ENCODE measurements around the gene UBE2K. TPM values are rescaled to one million over a fixed set of nuclear protein-coding genes. Genes with fewer than 3 reads are reported as not detected.

The UBE2K gene
- total and polyA plus RNA-seq, 12 donors: 24.0 to 74.0 (median 56.5) TPM

DNA sequence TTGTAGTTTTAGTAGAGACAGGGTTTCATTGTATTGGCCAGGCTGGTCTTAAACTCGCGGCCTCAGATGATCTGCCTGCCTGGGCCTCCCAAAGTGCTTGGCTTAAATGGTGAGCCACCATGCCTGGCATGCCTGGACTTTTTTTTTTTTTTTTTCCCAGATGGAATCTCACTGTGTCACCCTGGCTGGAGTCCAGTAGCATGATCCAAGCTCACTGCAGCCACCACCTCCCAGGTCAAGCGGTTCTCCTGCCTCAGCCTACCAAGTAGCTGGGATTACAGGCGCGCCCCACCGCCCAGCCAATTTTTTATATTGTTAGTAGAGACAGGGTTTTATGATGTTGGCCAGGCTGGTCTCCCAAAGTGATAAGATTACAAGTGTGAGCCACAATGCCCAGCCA is 8.4 kb downstream of the UBE2K start:
- intact Hi-C loops (cut with DNase I): loop anchor here in 1 of 10 donors (10.0 kb wide), 1 partner anchor 118 kb away; no protein-coding TSS in a partner anchor
- ATAC-seq (peak; percentile 56 to 92 (median 78)), DNase-seq (peak; percentile 27 to 54)
- Histone ChIP-seq H3K27me3 (no peaks in the 10 kb centered on the region), H3K27ac (peak overlapping the region in 4 of 10 donors; percentile 22 to 64 (median 40)), H3K4me3 (no peak overlapping the region), H3K4me1 (peaks cover 0 to 51% (median 42%) of the 10 kb centered on the region in 9 donors), H3K9me3 (no peaks in the 10 kb centered on the region), H3K36me3 (peaks cover 0 to 35% (median 0%) of the 10 kb centered on the region in 9 donors)
- 72 to 80% methylated on average over 6 of the region's 6 CpGs for WGBS, 2 donors
- TF ChIP-seq, protein P1, sequence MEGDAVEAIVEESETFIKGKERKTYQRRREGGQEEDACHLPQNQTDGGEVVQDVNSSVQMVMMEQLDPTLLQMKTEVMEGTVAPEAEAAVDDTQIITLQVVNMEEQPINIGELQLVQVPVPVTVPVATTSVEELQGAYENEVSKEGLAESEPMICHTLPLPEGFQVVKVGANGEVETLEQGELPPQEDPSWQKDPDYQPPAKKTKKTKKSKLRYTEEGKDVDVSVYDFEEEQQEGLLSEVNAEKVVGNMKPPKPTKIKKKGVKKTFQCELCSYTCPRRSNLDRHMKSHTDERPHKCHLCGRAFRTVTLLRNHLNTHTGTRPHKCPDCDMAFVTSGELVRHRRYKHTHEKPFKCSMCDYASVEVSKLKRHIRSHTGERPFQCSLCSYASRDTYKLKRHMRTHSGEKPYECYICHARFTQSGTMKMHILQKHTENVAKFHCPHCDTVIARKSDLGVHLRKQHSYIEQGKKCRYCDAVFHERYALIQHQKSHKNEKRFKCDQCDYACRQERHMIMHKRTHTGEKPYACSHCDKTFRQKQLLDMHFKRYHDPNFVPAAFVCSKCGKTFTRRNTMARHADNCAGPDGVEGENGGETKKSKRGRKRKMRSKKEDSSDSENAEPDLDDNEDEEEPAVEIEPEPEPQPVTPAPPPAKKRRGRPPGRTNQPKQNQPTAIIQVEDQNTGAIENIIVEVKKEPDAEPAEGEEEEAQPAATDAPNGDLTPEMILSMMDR (IDR thresholded peaks at IDR 0.05): no peak

GRCh38 chr4:39706741-39707511 is 9.0 kb downstream of the UBE2K start:
- Histone ChIP-seq H3K27ac (peak overlapping the region in 6 of 10 donors; percentile 7 to 64 (median 34)), H3K4me1 (peaks cover 0 to 52% (median 40%) of the 10 kb centered on the region in 9 donors)
- ATAC-seq: peak in 3 of 8 donors; percentile 18 to 51 (median 33)

DNA sequence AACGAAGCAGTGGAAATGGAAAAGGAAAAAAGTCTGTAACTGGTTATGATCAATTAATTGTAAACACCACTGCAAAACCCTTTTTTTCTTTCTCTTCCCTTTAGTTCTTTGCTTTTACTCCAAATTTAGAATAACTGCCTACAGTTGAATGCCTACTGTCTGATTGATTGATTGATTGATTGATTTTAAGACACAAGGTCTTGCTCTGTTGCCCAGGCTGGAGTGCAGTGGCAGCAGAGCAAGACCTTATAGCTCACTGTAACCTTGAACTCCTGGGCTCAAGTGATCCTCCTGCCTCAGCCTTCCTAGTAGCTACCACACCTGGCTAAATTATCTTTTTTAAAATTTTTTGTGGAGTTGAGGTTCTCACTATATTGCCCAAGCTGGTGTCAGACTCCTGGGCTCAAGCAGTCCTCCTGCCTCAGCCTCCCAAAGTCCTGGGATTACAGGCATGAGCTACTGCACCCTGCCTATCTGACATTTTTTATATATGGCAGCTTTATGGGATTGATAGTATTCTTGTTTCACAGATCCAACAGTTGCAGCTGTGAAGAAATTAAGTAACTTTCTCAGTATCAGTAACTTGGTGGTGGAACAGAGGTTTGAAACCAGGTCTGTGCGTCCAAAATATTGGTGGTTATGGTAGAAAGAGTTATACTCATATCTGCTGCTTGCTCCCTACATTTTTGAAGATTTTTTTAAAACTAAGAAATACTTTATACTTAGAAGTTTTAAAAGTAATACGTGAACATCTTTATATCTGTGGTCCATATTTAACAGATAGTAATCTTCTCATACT is 12.4 kb downstream of the UBE2K start:
- H3K36me3 ChIP-seq: peaks cover 0 to 2% (median 0%) of the 10 kb centered on the region in 9 donors
- intact Hi-C loops (cut with DNase I): loop anchor here in 1 of 10 donors (10.0 kb wide), 1 partner anchor 55 kb away; no protein-coding TSS in a partner anchor
- no peaks in the 10 kb centered on the region for H3K9me3 ChIP-seq
- DNase-seq (no peak), ATAC-seq (no peak)
- no peaks in the 10 kb centered on the region for H3K27me3 ChIP-seq
- H3K4me3 ChIP-seq: no peak overlapping the region
- peaks cover 4 to 77% (median 49%) of the 10 kb centered on the region in 9 donors for H3K4me1 ChIP-seq
- 77 to 78% methylated on average over 3 of the region's 3 CpGs for WGBS, 2 donors
- peak overlapping the region in 1 of 10 donors; percentile 9 for H3K27ac ChIP-seq
- TF ChIP-seq, protein P1 (IDR thresholded peaks at IDR 0.05): no peak

More at GRCh38 chr4:39706741-39707511, 9.0 kb downstream of the UBE2K start:
- H3K4me3 ChIP-seq: no peak overlapping the region
- no peaks in the 10 kb centered on the region for H3K27me3 ChIP-seq
- H3K9me3 ChIP-seq: no peaks in the 10 kb centered on the region
- peaks cover 0 to 31% (median 0%) of the 10 kb centered on the region in 9 donors for H3K36me3 ChIP-seq
- TF ChIP-seq, protein P1 (IDR thresholded peaks at IDR 0.05): no peak
- intact Hi-C loops (cut with DNase I): loop anchor here in 1 of 10 donors (10.0 kb wide), 1 partner anchor 118 kb away; no protein-coding TSS in a partner anchor
- WGBS, 2 donors: 75 to 80% methylated on average over 11 of the region's 11 CpGs
- DNase-seq: no peak

All from heart right ventricle (tissue), 16 donors.